ENCODE data around the gene GPR149.

GPR149 gene

DNA sequence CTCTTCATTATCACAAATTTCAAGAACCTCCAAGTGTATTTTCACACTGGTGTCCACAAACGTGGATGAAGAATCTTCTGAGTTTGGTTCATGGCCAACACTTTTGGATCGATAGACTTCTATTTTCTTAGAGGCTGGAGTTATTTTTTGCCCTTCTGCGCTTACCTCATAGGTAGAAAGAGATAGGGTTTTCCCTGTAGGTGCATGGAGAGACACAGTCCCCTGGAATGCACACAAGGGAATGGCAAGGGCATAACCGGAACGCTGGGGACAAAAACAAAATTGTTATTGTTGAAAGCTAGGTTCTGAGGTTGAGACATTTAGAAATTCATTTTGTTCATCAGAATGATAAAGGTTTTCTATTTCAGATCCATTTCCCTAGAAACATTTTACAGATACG lies 92.0 kb downstream of the GPR149 start:
- no peak overlapping the region for H3K4me3 ChIP-seq (ENCODE audit: low read depth, low read length)
- TF ChIP-seq, protein P1, sequence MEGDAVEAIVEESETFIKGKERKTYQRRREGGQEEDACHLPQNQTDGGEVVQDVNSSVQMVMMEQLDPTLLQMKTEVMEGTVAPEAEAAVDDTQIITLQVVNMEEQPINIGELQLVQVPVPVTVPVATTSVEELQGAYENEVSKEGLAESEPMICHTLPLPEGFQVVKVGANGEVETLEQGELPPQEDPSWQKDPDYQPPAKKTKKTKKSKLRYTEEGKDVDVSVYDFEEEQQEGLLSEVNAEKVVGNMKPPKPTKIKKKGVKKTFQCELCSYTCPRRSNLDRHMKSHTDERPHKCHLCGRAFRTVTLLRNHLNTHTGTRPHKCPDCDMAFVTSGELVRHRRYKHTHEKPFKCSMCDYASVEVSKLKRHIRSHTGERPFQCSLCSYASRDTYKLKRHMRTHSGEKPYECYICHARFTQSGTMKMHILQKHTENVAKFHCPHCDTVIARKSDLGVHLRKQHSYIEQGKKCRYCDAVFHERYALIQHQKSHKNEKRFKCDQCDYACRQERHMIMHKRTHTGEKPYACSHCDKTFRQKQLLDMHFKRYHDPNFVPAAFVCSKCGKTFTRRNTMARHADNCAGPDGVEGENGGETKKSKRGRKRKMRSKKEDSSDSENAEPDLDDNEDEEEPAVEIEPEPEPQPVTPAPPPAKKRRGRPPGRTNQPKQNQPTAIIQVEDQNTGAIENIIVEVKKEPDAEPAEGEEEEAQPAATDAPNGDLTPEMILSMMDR (IDR thresholded peaks at IDR 0.05; ENCODE audit: low read depth, low read length): no peak
- H3K36me3 ChIP-seq: no peaks in the 10 kb centered on the region
- H3K9me3 ChIP-seq (ENCODE audit: severe bottlenecking): no peaks in the 10 kb centered on the region
- H3K27ac ChIP-seq: no peak overlapping the region
- no peaks in the 10 kb centered on the region for H3K27me3 ChIP-seq (ENCODE audit: insufficient read depth, low read depth, severe bottlenecking)
- no peak for DNase-seq

DNA sequence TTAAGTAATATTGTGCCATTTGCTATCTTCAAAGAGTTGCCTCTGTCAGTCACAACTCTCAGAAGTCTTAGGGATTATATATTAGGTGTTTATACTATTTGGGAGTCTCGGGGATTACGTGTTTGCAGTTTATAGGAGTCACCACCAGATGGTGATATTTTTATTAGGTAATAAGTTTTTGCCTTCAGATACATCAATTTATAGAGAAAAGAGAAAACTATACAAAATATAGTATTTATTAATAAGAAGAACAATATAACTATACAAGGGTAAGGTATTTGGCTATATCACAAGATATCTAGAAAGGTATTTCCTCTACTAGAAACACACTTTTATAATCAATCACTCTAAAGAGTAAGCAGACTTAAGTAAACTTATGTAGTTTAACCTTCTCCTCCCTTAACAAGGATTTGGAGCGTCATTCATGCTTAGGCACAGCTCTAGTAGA lies 95.0 kb downstream of the GPR149 start:
- no peak for DNase-seq
- H3K4me3 ChIP-seq (ENCODE audit: low read depth, low read length): no peak overlapping the region
- H3K27me3 ChIP-seq (ENCODE audit: insufficient read depth, low read depth, severe bottlenecking): no peaks in the 10 kb centered on the region
- no peak overlapping the region for H3K27ac ChIP-seq
- H3K9me3 ChIP-seq (ENCODE audit: severe bottlenecking): no peaks in the 10 kb centered on the region
- no peaks in the 10 kb centered on the region for H3K36me3 ChIP-seq
- TF ChIP-seq, protein P1 (IDR thresholded peaks at IDR 0.05; ENCODE audit: low read depth, low read length): no peak

DNA sequence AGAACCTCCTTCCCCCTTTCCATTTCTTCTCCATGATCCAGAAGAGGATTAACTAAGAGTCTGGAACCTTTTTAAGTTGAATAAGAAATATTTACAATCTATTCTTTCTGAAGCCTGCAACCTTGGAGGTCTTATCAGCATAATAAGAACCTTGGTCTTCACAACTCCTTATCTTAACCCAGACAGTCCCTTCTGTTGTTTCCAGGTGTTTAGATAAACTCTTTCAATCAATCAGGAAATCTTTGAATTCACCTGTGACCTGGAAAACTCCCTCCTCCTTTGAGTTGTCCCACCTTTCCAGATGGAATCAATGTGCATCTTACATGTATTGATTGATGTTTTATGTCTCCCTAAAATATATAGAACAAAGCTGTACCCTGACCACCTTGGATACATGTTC lies 102.1 kb downstream of the GPR149 start:
- DNase-seq: no peak
- no peak overlapping the region for H3K27ac ChIP-seq
- no peaks in the 10 kb centered on the region for H3K27me3 ChIP-seq (ENCODE audit: insufficient read depth, low read depth, severe bottlenecking)
- H3K9me3 ChIP-seq (ENCODE audit: severe bottlenecking): no peaks in the 10 kb centered on the region
- TF ChIP-seq, protein P1 (IDR thresholded peaks at IDR 0.05; ENCODE audit: low read depth, low read length): no peak
- no peaks in the 10 kb centered on the region; the same call in 1 of the 2 replicates for H3K36me3 ChIP-seq
- H3K4me3 ChIP-seq (ENCODE audit: low read depth, low read length): no peak overlapping the region

DNA sequence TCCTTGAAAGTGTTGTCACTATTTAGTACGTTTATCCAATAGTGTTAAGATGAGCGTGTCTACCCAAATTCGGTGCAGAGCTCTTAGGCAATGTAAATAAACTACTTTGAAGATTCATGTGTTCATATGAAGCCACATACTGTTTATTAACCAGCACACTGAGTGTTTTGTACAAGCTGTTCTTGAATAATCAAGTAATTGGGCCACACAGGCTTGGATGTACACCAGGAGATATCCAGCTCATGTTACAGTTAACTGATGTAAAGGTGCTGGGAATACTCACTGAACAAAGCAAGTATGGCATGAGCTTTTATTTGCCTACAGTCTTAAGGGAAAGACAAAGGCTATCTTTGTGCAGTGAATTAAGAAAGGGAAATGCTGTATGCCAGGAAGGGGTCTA lies 105.1 kb downstream of the GPR149 start:
- H3K4me3 ChIP-seq (ENCODE audit: low read depth, low read length): peak overlapping the region; percentile 92
- DNase-seq: no peak

DNA sequence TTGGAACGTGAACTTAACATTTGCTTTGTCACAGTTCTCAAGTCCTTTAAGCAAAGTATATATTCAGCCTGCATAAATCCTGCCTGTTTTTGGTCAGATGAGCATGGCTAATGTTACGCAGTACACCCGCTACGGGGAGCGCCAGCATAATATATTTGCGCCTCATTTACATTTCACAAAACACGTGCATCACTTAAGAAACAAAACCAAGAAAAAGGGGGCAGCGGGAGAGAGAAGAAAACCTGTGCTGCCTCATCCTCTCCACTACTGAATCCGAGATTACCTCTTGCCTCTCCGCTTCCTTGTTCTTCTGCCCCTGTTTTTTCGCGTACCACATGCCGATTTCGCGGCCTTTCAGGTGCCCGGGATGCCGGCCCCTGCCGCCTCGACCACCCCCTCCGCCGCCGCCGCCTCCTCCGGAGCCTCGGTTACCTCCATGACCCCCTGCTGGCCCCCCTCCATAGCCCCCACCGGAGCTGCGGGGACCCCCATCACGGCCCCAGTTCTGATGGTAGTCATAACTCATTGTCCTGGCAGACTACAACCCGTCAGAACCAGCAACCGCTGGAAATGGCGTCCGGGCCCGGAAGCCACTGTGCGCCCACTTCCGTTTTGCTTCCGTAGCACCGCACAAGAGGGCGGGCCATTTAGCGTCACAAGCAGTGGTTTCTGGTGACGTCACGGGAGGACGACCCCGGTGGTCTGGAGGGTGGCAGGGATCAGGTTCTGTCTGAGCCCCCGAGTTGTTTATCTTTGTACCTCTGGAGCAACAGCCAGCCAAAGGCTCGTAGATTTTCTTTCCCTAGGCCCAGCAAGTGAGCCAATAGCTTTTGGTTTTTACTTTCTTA lies 105.9 kb downstream of the GPR149 start, which contains the start of gene DHX36:
Gene DHX36 (minus strand): TSS at position 597 of the 848 bp plus-strand sequence. CDS start 71 bp downstream, at position 526.
- H3K27me3 ChIP-seq (ENCODE audit: insufficient read depth, low read depth, severe bottlenecking): no peaks in the 10 kb centered on the region
- TF ChIP-seq, protein P1 (IDR thresholded peaks at IDR 0.05; ENCODE audit: low read depth, low read length): no peak
- peak within 1 kb of the TSS; percentile 92 for H3K4me3 ChIP-seq (ENCODE audit: low read depth, low read length)
- H3K27ac ChIP-seq: peak within 1 kb of the TSS; percentile 90
- H3K36me3 ChIP-seq: peaks cover 10% of the 10 kb centered on the region
- DNase-seq: peak; percentile 87
- H3K9me3 ChIP-seq (ENCODE audit: severe bottlenecking): no peaks in the 10 kb centered on the region

More for the DNA sequence above, 105.1 kb downstream of the GPR149 start:
- no peaks in the 10 kb centered on the region for H3K9me3 ChIP-seq (ENCODE audit: severe bottlenecking)
- H3K36me3 ChIP-seq: peaks cover 10% of the 10 kb centered on the region
- TF ChIP-seq, protein P1 (IDR thresholded peaks at IDR 0.05; ENCODE audit: low read depth, low read length): no peak
- H3K27ac ChIP-seq: peak overlapping the region; percentile 90
- no peaks in the 10 kb centered on the region for H3K27me3 ChIP-seq (ENCODE audit: insufficient read depth, low read depth, severe bottlenecking)
